ENCODE data around the gene RPF1. TPM values are rescaled to one million over a fixed set of nuclear protein-coding genes. Genes with fewer than 3 reads are reported as not detected.

RPF1 gene
- total and polyA plus RNA-seq, 2 donors: 38.7 to 42.2 TPM

Other genes with a start within 250 kb of the RPF1 start
- gene SAMD13, start 177.6 kb upstream of the RPF1 start, total RNA-seq: 8.1 TPM
- gene SAMD13, start 177.6 kb upstream of the RPF1 start, polyA plus RNA-seq: 1.2 TPM
- not detected for gene DNASE2B, start 80.8 kb upstream of the RPF1 start, total RNA-seq
- gene DNASE2B, start 80.8 kb upstream of the RPF1 start, polyA plus RNA-seq: not detected
- gene SPATA1, start 27.1 kb downstream of the RPF1 start, total RNA-seq: 1.2 TPM
- gene SPATA1, start 27.1 kb downstream of the RPF1 start, polyA plus RNA-seq: 0.24 TPM
- 27.1 TPM for gene GNG5, start 27.3 kb downstream of the RPF1 start, total RNA-seq
- gene GNG5, start 27.3 kb downstream of the RPF1 start, polyA plus RNA-seq: 121 TPM
- 15.4 TPM for gene CTBS, start 95.2 kb downstream of the RPF1 start, total RNA-seq
- 14.4 TPM for gene CTBS, start 95.2 kb downstream of the RPF1 start, polyA plus RNA-seq
- 33.3 TPM for gene SSX2IP, start 211.2 kb downstream of the RPF1 start, total RNA-seq
- gene SSX2IP, start 211.2 kb downstream of the RPF1 start, polyA plus RNA-seq: 8.2 TPM

All from urinary bladder (tissue), 2 donors.